ENCODE measurements around the gene TMEM91. TPM values are rescaled to one million over a fixed set of nuclear protein-coding genes. Genes with fewer than 3 reads are reported as not detected.

TMEM91 gene
- total RNA-seq, 1 experiment from 2014 or later: 0.97 TPM

DNA sequence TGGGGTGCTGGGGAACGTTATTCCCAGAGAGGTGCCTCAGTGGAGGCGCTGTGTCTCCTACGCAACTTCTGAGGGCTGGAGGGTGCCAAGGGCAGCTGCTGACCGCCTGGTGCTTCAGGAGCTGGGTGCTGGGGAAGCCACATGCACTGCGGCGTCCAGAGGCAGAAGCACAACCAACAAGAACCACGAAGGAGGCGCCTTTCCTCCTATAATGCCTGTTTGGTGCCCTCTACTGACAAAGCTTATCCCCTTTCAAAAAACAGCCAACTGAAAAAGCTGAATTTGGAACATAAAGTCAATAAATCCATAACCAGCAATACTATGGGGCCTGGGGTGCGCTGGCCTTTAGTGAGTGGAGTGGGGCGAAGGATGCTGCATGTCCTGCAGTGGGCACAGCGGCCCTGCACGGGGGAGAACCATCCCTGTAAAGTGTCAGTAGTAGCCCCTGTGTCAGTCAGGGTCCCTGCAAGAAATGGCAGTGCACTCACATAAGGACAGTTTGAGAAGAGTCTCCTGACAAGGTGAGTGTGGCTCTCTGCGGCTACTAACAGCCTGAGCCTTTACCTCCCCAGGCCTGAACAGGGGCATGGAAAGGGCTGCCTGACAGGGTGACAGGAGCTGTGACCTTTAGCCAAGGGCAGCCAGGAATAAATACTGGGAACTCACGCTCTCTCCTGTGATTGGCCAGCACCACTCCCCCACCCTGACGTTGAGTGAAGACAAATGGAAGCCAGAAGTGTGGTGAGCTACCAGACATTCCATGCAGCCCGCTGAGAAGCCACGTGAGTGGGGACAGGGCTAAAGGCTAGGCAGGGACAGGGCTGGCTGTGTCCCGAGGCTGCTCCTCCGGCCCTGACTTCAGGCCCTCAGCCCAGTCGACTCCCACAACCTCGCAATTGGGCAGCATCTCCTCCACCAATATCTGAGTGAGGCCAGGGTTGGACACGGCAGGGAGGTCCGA, 55.4 kb downstream of the TMEM91 start:
- DNase-seq (ENCODE audit: low spot score): no peak

DNA sequence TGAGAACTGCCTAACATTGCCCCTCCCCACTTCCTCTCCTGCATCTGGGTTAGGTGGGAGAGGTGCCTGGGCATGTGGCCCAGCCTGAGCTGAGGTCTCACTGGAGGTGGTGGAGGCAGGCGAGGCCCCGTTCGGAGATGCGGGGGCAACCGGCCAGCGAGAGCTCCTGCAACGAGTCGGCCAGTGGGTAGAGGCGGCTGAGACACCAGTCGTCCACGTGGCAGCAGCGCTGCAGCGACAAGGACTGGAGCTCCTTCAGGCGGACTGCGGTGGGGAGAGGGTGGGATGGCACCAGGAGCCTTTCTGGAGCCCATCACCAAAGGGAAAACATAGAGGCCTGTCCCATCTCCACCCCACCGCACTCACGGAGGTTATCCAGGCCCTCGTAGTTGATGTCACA, 56.8 kb downstream of the TMEM91 start:
- DNase-seq (ENCODE audit: low spot score): no peak

Other genes starting within 250 kb of the TMEM91 start
- 3.0 and 4.1 TPM in 2 replicates for gene CYP2S1, start 183.3 kb upstream of the TMEM91 start, total RNA-seq (2014; rRNA removed; shearing (Covaris generic))
- 97.8 and 105 TPM in 2 replicates for gene AXL, start 157.3 kb upstream of the TMEM91 start, total RNA-seq (2014; rRNA removed; shearing (Covaris generic))
- gene HNRNPUL1, start 112.2 kb upstream of the TMEM91 start, total RNA-seq (2014; rRNA removed; shearing (Covaris generic)): 70.9 and 82.4 TPM in 2 replicates
- gene CCDC97, start 66.4 kb upstream of the TMEM91 start, total RNA-seq (2014; rRNA removed; shearing (Covaris generic)): 4.6 and 7.8 TPM in 2 replicates
- 12.5 and 15.4 TPM in 2 replicates for gene TGFB1, start 22.6 kb upstream of the TMEM91 start, total RNA-seq (2014; rRNA removed; shearing (Covaris generic))
- gene B9D2, start 12.4 kb upstream of the TMEM91 start, total RNA-seq (2014; rRNA removed; shearing (Covaris generic)): 7.5 and 9.3 TPM in 2 replicates
- gene EXOSC5, start 20.8 kb downstream of the TMEM91 start, total RNA-seq (2014; rRNA removed; shearing (Covaris generic)): 28.5 and 28.9 TPM in 2 replicates
- 32.6 and 47.7 TPM in 2 replicates for gene BCKDHA, start 21.3 kb downstream of the TMEM91 start, total RNA-seq (2014; rRNA removed; shearing (Covaris generic))
- gene B3GNT8, start 50.8 kb downstream of the TMEM91 start, total RNA-seq (2014; rRNA removed; shearing (Covaris generic)): not detected in 2 replicates
- 36.7 and 52.1 TPM in 2 replicates for gene DMAC2, start 63.4 kb downstream of the TMEM91 start, total RNA-seq (2014; rRNA removed; shearing (Covaris generic))
- gene ERICH4, start 66.6 kb downstream of the TMEM91 start, total RNA-seq (2014; rRNA removed; shearing (Covaris generic)): not detected in 2 replicates
- 0.14 TPM in 1 of 2 replicates, not detected in the other for gene CEACAM21, start 199.6 kb downstream of the TMEM91 start, total RNA-seq (2014; rRNA removed; shearing (Covaris generic))

All from H4 (cell line).